HepG2 (cell line): ENCODE measurements around the gene PEX7. TPM values are rescaled to one million over a fixed set of nuclear protein-coding genes. Genes with fewer than 3 reads are reported as not detected.

Experiments
- ATAC-seq: fragments of 200-7000 bp; cut with Tn5 transposase; 3 replicates; pipeline ENCODE4 v1.9.1; 2020; ENCODE audit warnings: mild to moderate bottlenecking, moderate library complexity
- BruUV-seq: library from RNA; stranded (reverse); fragments of 400-500 nt; replicated peaks from 2 replicates; lab custom pipeline; 2021; lab: Mats Ljungman, UMichigan
- CTCF ChIA-PET: fragments of 300-600 bp; formaldehyde crosslinking; extraction: SDS; loops from one replicate; lab custom pipeline; 2021; ENCODE audit warnings: low total read pairs, inconsistent platforms, low intra/inter-chr PET ratio; lab: Yijun Ruan, JAX
- POLR2A ChIA-PET: fragments of 350-600 bp; sonication (Branson Sonifier 250); formaldehyde crosslinking; loops from one replicate; lab custom pipeline; 2020; ENCODE audit warnings: antibody characterized with exemption, inconsistent platforms; lab: Yijun Ruan, JAX
- DNase-seq: peaks from one replicate; pipeline ENCODE4 v3.0.0-alpha.2; 2015; ENCODE audit warnings: low spot score
- FAIRE-seq: peaks from 3 replicates; lab custom pipeline; 2011; peaks lifted over from hg19 to GRCh38; lab: Jason Lieb, UNC
- H2AFZ ChIP-seq: one replicate; pipeline ENCODE4 v1.6.1; 2011; ENCODE audit warnings: low read length, inconsistent platforms
- H3K27ac ChIP-seq: fragments of 300-600 bp; 3 replicates; pipeline ENCODE4 v1.8.0; 2011; ENCODE audit warnings: mixed run types, mild to moderate bottlenecking, mixed read lengths, low read length, inconsistent platforms; ENCODE audit not compliant: insufficient read depth; ENCODE audit errors: extremely low read length
- H3K27me3 ChIP-seq, 2 experiments: fragments of 200-600 bp in 1 of 2; 2 replicates in 1 of 2; 3 replicates in 1 of 2; pipeline versions ENCODE4 v1.6.0 to v1.8.0; 2011; ENCODE audit warnings: low read length in 2 of 2, mild to moderate bottlenecking in 2 of 2, moderate library complexity in 2 of 2, inconsistent platforms in 1 of 2; ENCODE audit not compliant: insufficient read depth in 2 of 2, control insufficient read depth in 1 of 2
- H3K36me3 ChIP-seq, 2 experiments: fragments of 200-600 bp in 1 of 2; replicated peaks in 1 of 2; 2 replicates in 1 of 2; 3 replicates in 1 of 2; pipeline versions ENCODE4 v1.5.1 to v1.8.0; 2011; ENCODE audit warnings: low read length in 2 of 2, inconsistent platforms in 1 of 2; ENCODE audit not compliant: insufficient read depth in 2 of 2, control insufficient read depth in 1 of 2
- H3K4me1 ChIP-seq: 2 replicates; pipeline ENCODE4 v1.5.1; 2012; ENCODE audit warnings: low read length, inconsistent platforms; ENCODE audit not compliant: insufficient read depth
- H3K4me2 ChIP-seq: 2 replicates; pipeline ENCODE4 v1.6.0; 2011; ENCODE audit warnings: low read depth, low read length, inconsistent platforms
- H3K4me3 ChIP-seq, 3 experiments: fragments of 200-600 bp in 1 of 3; sonication (generic), shearing (Covaris generic) in 1 of 3; replicated peaks in 1 of 3; 2 replicates each; pipeline ENCODE4 v1.5.1; 2011 to 2016; ENCODE audit warnings: low read length in 3 of 3, inconsistent platforms in 2 of 3, low read depth in 2 of 3, mild to moderate bottlenecking in 2 of 3, control low read depth in 1 of 3, mixed read lengths in 1 of 3; ENCODE audit not compliant: insufficient read depth in 1 of 3
- H3K79me2 ChIP-seq: one replicate; pipeline ENCODE4 v1.6.1; 2011; ENCODE audit warnings: low read length, inconsistent platforms; ENCODE audit not compliant: insufficient read depth
- H3K9ac ChIP-seq: 2 replicates; pipeline ENCODE4 v1.6.0; 2011; ENCODE audit warnings: mild to moderate bottlenecking, low read depth, low read length, inconsistent platforms; ENCODE audit not compliant: insufficient read depth
- H3K9me3 ChIP-seq: 2 replicates; pipeline ENCODE4 v1.5.1; 2012; ENCODE audit warnings: mild to moderate bottlenecking, low read length
- H4K20me1 ChIP-seq: 2 replicates; pipeline ENCODE4 v1.6.0; 2011; ENCODE audit warnings: inconsistent platforms, mild to moderate bottlenecking, low read length, moderate library complexity; ENCODE audit not compliant: insufficient read depth
- NFRKB ChIP-seq: fragments of 450-650 bp; IDR thresholded peaks from 2 replicates; pipeline ENCODE4 v1.6.1; 2017
- PHF5A ChIP-seq: IDR thresholded peaks from one replicate; pipeline ENCODE4 v1.6.1; 2018; ENCODE audit warnings: low read depth, missing genetic modification reagents; ENCODE audit not compliant: unreplicated experiment
- PHF8 ChIP-seq: sonication (generic); formaldehyde crosslinking; IDR thresholded peaks from 2 replicates; pipeline ENCODE4 v1.5.0; 2020; ENCODE audit warnings: missing genetic modification reagents
- SIX1 ChIP-seq: sonication (generic); formaldehyde crosslinking; IDR thresholded peaks from 2 replicates; pipeline ENCODE4 v1.4.0; 2020; ENCODE audit warnings: missing genetic modification reagents, borderline replicate concordance
- SIX4 ChIP-seq: sonication (generic); formaldehyde crosslinking; IDR thresholded peaks from 2 replicates; pipeline ENCODE4 v1.4.0; 2020; ENCODE audit warnings: missing genetic modification reagents
- ZKSCAN5 ChIP-seq: sonication (generic); formaldehyde crosslinking; IDR thresholded peaks from 2 replicates; pipeline ENCODE4 v1.5.1; 2020; ENCODE audit warnings: mild to moderate bottlenecking, missing genetic modification reagents
- ZNF879 ChIP-seq: sonication (generic); formaldehyde crosslinking; IDR thresholded peaks from 2 replicates; pipeline ENCODE4 v1.8.1; 2023; ENCODE audit warnings: missing genetic modification reagents
- WGBS: methylation state at CpG from one replicate; pipeline ENCODE4 v1.1.6; 2017; ENCODE audit warnings: low lambda C conversion rate; 5-methylcytosine and 5-hydroxymethylcytosine counted together
- in situ Hi-C: cut with HindIII; loops from 2 replicates; pipeline ENCODE4 v1.10.0; 2017; ENCODE audit warnings: low pct_unique_long_range_greater_than_20kb; ENCODE audit not compliant: extremely low pct_ligation_motif_present
- intact Hi-C: fragments of 100-400 bp; cut with micrococcal nuclease; formaldehyde crosslinking; loops from one replicate; pipeline ENCODE4 v1.10.0; 2022; ENCODE audit not compliant: unreplicated experiment
- polyA plus RNA-seq, 8 experiments: library from polyadenylated mRNA; depleted of rRNA in 3 of 8; stranded (reverse) in 7 of 8; unstranded in 1 of 8; fragments of >200 nt; fragmentation: Illumina TruSeq in 4 of 8; extraction: Trizol in 4 of 8; gene quantifications; 2 replicates each; pipeline versions ENCODE4 v1.2.1 to v1.2.3, GENCODE V29; 2011 to 2016; ENCODE audit warnings: low read depth in 4 of 8, missing spikeins in 1 of 8, mixed read lengths in 1 of 8; ENCODE audit not compliant: insufficient read depth in 1 of 8
- total RNA-seq, 5 experiments: library from RNA; depleted of rRNA; stranded (reverse); fragments of >200 nt; fragmentation: Illumina TruSeq; extraction: Trizol; gene quantifications; 2 replicates each; pipeline ENCODE4 v1.2.3, GENCODE V29; 2016; ENCODE audit warnings: low read depth in 1 of 5
- TF ChIP-seq, protein P1 (sequence below): sonication (generic); formaldehyde crosslinking; IDR thresholded peaks from 2 replicates; pipeline ENCODE4 v1.4.0; 2020; ENCODE audit warnings: missing genetic modification reagents
- TF ChIP-seq, protein P2 (sequence below): sonication (generic); formaldehyde crosslinking; IDR thresholded peaks from 2 replicates; pipeline ENCODE4 v1.5.0; 2020; ENCODE audit warnings: missing genetic modification reagents, mild to moderate bottlenecking, borderline replicate concordance

PEX7 gene
- total and polyA plus RNA-seq, 2 of the 13 experiments (the other 11 are each of a cell fraction or from before 2014, with no cell fraction given) = 0.04 to 0.53 TPM

DNA sequence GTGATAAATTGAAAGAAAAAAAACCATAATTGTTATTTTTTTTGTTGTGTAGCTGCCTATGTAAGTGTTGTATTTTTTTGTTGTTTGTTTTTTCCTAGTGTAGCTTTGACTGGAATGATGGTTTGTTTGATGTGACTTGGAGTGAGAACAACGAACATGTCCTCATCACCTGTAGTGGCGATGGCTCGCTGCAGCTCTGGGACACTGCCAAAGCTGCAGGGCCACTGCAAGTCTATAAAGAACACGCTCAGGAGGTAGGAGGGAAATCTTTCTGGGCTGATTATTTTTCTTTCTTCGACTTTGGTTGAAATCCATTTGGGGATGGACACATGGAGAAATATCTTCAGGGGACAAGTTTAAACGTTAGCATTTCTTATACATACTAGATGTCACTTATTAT lies 3.8 kb downstream of the PEX7 start (continued):
- TF ChIP-seq SIX4 (CRISPR knock-in tag) = no peak
- no peak for TF ChIP-seq NFRKB
- TF ChIP-seq ZKSCAN5 (CRISPR knock-in tag) = no peak
- no peak for TF ChIP-seq ZNF879 (CRISPR knock-in tag)
- TF ChIP-seq, protein P1, sequence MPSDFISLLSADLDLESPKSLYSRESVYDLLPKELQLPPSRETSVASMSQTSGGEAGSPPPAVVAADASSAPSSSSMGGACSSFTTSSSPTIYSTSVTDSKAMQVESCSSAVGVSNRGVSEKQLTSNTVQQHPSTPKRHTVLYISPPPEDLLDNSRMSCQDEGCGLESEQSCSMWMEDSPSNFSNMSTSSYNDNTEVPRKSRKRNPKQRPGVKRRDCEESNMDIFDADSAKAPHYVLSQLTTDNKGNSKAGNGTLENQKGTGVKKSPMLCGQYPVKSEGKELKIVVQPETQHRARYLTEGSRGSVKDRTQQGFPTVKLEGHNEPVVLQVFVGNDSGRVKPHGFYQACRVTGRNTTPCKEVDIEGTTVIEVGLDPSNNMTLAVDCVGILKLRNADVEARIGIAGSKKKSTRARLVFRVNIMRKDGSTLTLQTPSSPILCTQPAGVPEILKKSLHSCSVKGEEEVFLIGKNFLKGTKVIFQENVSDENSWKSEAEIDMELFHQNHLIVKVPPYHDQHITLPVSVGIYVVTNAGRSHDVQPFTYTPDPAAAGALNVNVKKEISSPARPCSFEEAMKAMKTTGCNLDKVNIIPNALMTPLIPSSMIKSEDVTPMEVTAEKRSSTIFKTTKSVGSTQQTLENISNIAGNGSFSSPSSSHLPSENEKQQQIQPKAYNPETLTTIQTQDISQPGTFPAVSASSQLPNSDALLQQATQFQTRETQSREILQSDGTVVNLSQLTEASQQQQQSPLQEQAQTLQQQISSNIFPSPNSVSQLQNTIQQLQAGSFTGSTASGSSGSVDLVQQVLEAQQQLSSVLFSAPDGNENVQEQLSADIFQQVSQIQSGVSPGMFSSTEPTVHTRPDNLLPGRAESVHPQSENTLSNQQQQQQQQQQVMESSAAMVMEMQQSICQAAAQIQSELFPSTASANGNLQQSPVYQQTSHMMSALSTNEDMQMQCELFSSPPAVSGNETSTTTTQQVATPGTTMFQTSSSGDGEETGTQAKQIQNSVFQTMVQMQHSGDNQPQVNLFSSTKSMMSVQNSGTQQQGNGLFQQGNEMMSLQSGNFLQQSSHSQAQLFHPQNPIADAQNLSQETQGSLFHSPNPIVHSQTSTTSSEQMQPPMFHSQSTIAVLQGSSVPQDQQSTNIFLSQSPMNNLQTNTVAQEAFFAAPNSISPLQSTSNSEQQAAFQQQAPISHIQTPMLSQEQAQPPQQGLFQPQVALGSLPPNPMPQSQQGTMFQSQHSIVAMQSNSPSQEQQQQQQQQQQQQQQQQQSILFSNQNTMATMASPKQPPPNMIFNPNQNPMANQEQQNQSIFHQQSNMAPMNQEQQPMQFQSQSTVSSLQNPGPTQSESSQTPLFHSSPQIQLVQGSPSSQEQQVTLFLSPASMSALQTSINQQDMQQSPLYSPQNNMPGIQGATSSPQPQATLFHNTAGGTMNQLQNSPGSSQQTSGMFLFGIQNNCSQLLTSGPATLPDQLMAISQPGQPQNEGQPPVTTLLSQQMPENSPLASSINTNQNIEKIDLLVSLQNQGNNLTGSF (CRISPR knock-in tag) = no peak
- TF ChIP-seq SIX1 (CRISPR knock-in tag) = no peak
- no peak for TF ChIP-seq PHF5A
- TF ChIP-seq, all 625 proteins: peak for 0

DNA sequence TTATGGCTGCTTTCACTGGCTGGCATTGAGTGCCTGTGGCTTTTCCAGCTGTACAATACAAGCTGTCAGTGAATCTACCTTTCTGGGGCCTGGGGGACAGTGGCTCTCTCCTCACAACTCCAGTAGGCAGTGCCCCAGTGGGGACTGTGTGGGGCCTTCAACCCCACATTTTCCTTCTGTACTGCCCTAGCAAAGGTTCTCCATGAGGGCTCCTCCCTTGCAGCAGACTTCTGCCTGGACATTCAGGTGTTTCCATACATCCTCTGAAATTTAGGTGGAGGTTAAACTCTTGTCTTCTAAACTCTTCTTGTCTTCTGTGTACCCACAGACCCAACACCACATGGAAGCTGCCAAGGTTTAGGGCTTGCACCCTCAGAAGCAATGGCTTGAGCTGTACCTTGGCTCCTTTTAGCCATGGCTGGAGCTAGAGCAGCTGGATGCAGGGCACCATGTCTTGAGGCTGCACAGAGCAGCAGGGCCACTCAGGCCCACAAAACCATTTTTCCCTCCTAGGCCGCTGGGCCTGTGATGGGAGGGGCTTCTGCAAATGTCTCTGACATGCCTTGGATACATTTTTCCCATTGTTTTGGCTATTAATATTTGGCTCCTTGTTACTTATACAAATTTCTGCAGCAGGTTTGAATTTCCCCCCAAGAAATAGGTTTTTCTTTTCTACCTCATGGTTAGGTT lies 9.6 kb downstream of the PEX7 start:
- ATAC-seq (no peak), DNase-seq (no peak), FAIRE-seq (no peak)
- no peak overlapping the region for H3K27ac ChIP-seq
- WGBS = 27% methylated on average over 1 of the region's 1 CpG
- ChIA-PET POLR2A (no interaction called here), CTCF (no interaction called here)
- TF ChIP-seq PHF8 (CRISPR knock-in tag) = no peak
- TF ChIP-seq, protein P2, sequence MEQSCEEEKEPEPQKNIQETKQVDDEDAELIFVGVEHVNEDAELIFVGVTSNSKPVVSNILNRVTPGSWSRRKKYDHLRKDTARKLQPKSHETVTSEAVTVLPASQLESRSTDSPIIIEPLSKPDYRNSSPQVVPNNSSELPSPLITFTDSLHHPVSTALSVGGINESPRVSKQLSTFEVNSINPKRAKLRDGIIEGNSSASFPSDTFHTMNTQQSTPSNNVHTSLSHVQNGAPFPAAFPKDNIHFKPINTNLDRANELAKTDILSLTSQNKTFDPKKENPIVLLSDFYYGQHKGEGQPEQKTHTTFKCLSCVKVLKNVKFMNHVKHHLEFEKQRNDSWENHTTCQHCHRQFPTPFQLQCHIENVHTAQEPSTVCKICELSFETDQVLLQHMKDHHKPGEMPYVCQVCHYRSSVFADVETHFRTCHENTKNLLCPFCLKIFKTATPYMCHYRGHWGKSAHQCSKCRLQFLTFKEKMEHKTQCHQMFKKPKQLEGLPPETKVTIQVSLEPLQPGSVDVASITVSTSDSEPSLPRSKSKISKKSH (CRISPR knock-in tag) = 0 out of 2 replicates have a peak, but pooled peaks have one; percentile 30
- H3K79me2 ChIP-seq = no peaks in the 10 kb centered on the region
- no peaks in the 10 kb centered on the region for H3K36me3 ChIP-seq
- H2AFZ ChIP-seq = no peak overlapping the region
- in situ Hi-C loops (no loop called here), intact Hi-C loops (no loop called here)
- BruUV-seq = no TSS peak
- H3K4me1 ChIP-seq = no peaks in the 10 kb centered on the region
- H3K27me3 ChIP-seq = no peaks in the 10 kb centered on the region; a peak in 1 of 5 replicates
- no peak overlapping the region for H3K9ac ChIP-seq
- H3K4me2 ChIP-seq = no peak overlapping the region
- H3K4me3 ChIP-seq = no peak overlapping the region
- H4K20me1 ChIP-seq = no peaks in the 10 kb centered on the region
- H3K9me3 ChIP-seq = peaks cover 23% of the 10 kb centered on the region
